PFSK-1 (cell line): ENCODE results near the gene HDAC11.

Source experiments
- FOXP2 ChIP-seq: optimal IDR thresholded peaks from 2 replicates; pipeline ENCODE3; 2011; ENCODE audit warnings: borderline replicate concordance, control low read depth, inconsistent platforms; ENCODE audit not compliant: insufficient read depth; ENCODE audit errors: extremely low read length, extremely low read depth
- POLR2AphosphoS5 ChIP-seq: IDR thresholded peaks from 2 replicates; pipeline ENCODE4 v1.6.1; 2012; ENCODE audit warnings: low read depth, mild to moderate bottlenecking, control low read depth, low read length, moderate library complexity
- REST ChIP-seq, 2 experiments: IDR thresholded peaks; 2 replicates each; pipeline versions ENCODE4 v1.6.1 to v1.8.0; 2011 to 2012; ENCODE audit warnings: low read depth in 2 of 2, low read length in 2 of 2, control low read depth in 1 of 2, inconsistent platforms in 1 of 2, mild to moderate bottlenecking in 1 of 2, moderate library complexity in 1 of 2; ENCODE audit not compliant: insufficient read depth in 1 of 2
- SIN3A ChIP-seq: IDR thresholded peaks from 2 replicates; pipeline ENCODE4 v1.6.1; 2012; ENCODE audit warnings: mild to moderate bottlenecking, low read length, moderate library complexity, borderline replicate concordance; ENCODE audit not compliant: insufficient read depth
- TAF1 ChIP-seq: IDR thresholded peaks from 2 replicates; pipeline ENCODE4 v1.6.1; 2012; ENCODE audit warnings: low read length, control low read depth, borderline replicate concordance; ENCODE audit not compliant: insufficient read depth

HDAC11 gene

GRCh38 chr3:13451301-13451673 lies 28.8 kb upstream of the HDAC11 start:
- TF ChIP-seq TAF1 (no peak), POLR2AphosphoS5 (no peak), REST (IDR thresholded peaks at IDR 0.05; ENCODE audit: insufficient read depth in 1 of 2, low read depth in 2 of 2, low read length in 2 of 2) (no peak), SIN3A (no peak), FOXP2 (no peak)

- no peak for TF ChIP-seq REST (IDR thresholded peaks at IDR 0.05; ENCODE audit: insufficient read depth in 1 of 2, low read depth in 2 of 2, low read length in 2 of 2)
- no peak for TF ChIP-seq SIN3A
- no peak for TF ChIP-seq TAF1
- TF ChIP-seq POLR2AphosphoS5, result no peak
- TF ChIP-seq FOXP2, result no peak
These were observed 27.4 kb upstream of the HDAC11 start for GRCh38 chr3:13452490-13453335.

- TF ChIP-seq REST (IDR thresholded peaks at IDR 0.05; ENCODE audit: insufficient read depth in 1 of 2, low read depth in 2 of 2, low read length in 2 of 2) (no peak), TAF1 (no peak), FOXP2 (no peak), POLR2AphosphoS5 (no peak), SIN3A (no peak)
These were observed 24.5 kb upstream of the HDAC11 start for GRCh38 chr3:13455644-13456043.

GRCh38 chr3:13457593-13457992 lies 22.5 kb upstream of the HDAC11 start:
- no peak for TF ChIP-seq POLR2AphosphoS5
- TF ChIP-seq FOXP2, result no peak
- no peak for TF ChIP-seq REST (IDR thresholded peaks at IDR 0.05; ENCODE audit: insufficient read depth in 1 of 2, low read depth in 2 of 2, low read length in 2 of 2)
- no peak for TF ChIP-seq TAF1
- no peak for TF ChIP-seq SIN3A
